Kidney epithelial cell (primary cell): ENCODE measurements around the gene ERI3. TPM values are rescaled to one million over a fixed set of nuclear protein-coding genes. Genes with fewer than 3 reads are reported as not detected.

Experiments used
- DNase-seq: peaks from one replicate; pipeline ENCODE4 v3.0.0-alpha.2; 2010; ENCODE audit warnings: low read depth
- H3K27me3 ChIP-seq: 2 replicates; pipeline ENCODE4 v1.6.0; 2011; ENCODE audit warnings: low read length; ENCODE audit not compliant: control insufficient read depth, insufficient read depth
- H3K36me3 ChIP-seq: 2 replicates; pipeline ENCODE4 v1.5.1; 2011; ENCODE audit warnings: low read length; ENCODE audit not compliant: control insufficient read depth, insufficient read depth
- H3K4me3 ChIP-seq: 2 replicates; pipeline ENCODE4 v1.5.1; 2011; ENCODE audit warnings: low read depth, mild to moderate bottlenecking, control low read depth, low read length
- total RNA-seq: library from RNA; depleted of rRNA; stranded (reverse); fragments of >200 nt; gene quantifications from 2 replicates; pipeline ENCODE4 v1.2.3, GENCODE V29; 2015
- TF ChIP-seq, protein P1 (sequence below): IDR thresholded peaks from 2 replicates; pipeline ENCODE4 v1.5.1; 2011; ENCODE audit warnings: mild to moderate bottlenecking, moderate library complexity, low read length, control low read depth, inconsistent platforms; ENCODE audit not compliant: insufficient read depth, poor library complexity, severe bottlenecking

The ERI3 gene
- total RNA-seq, 1 donor from 2014 or later, result 64.8 TPM

DNA sequence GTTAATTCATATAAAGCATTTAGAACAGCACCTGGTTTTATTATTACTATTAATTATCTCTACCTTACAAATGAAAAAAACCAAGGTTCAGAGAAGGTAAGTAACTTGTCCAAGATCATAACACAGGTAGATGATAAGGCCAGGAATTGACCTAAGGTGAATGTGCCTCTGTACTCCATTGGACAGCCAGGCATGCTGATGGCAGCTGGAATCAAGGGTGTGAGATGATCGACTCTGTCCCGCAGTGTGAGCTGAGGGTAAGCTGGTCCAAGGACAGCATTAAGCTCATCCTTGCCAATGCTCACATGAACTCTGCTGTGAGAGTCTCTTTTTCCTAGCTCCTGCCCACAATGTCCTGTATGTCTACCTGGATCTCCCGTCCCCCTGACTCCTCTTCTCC is 83.4 kb downstream of the ERI3 start:
- Histone ChIP-seq H3K4me3 (no peak overlapping the region), H3K36me3 (no peaks in the 10 kb centered on the region), H3K27me3 (no peaks in the 10 kb centered on the region)
- no peak for DNase-seq
- TF ChIP-seq, protein P1, sequence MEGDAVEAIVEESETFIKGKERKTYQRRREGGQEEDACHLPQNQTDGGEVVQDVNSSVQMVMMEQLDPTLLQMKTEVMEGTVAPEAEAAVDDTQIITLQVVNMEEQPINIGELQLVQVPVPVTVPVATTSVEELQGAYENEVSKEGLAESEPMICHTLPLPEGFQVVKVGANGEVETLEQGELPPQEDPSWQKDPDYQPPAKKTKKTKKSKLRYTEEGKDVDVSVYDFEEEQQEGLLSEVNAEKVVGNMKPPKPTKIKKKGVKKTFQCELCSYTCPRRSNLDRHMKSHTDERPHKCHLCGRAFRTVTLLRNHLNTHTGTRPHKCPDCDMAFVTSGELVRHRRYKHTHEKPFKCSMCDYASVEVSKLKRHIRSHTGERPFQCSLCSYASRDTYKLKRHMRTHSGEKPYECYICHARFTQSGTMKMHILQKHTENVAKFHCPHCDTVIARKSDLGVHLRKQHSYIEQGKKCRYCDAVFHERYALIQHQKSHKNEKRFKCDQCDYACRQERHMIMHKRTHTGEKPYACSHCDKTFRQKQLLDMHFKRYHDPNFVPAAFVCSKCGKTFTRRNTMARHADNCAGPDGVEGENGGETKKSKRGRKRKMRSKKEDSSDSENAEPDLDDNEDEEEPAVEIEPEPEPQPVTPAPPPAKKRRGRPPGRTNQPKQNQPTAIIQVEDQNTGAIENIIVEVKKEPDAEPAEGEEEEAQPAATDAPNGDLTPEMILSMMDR, result no peak

DNA sequence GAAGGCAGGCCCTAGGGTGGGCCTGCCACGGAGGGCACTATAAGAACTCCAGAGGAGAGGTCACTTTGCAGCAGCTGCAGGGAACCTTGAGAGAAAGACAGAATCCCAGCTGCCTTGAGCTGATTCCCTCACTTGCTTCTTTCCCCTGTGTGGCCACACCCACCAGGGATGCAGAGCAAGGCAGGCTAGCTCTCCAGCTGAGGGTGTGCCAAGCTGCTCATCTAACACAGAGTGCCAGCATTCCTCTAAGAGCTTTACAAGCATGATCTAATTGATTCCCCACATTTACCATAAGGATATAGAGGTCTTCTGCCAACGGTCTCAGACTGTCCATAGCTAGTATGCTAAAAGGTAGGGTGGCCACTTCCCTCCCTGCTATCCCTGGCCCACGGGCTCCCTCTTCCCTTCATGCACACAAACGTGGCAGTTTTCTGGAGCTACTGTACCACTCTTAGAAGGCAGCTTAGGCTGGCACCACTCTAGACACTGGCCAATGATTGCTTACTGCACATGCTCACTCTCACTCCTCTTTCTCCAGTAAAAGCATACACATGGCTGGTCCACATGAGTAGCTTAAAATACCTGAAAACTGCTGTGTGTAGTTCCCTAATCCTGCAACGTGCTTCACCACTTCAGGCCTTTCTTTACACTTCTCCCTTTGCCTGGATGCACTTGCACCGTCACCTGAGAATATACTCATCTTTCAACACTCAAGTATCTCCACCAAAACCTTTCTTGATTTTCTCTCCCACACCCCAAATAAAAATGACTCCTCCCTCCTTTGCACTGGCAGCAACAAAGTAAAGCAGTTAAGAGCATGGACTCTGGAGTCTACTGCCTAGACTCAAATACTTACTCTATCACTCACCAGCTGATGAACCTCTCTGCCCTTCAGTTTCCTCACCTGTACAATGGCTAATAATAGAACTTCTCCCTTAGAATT is 84.1 kb downstream of the ERI3 start:
- TF ChIP-seq, protein P1, result no peak
- Histone ChIP-seq H3K27me3 (no peaks in the 10 kb centered on the region), H3K36me3 (no peaks in the 10 kb centered on the region), H3K4me3 (no peak overlapping the region)
- no peak for DNase-seq

- no peaks in the 10 kb centered on the region for H3K36me3 ChIP-seq
- DNase-seq, result no peak
- H3K27me3 ChIP-seq, result no peaks in the 10 kb centered on the region
- TF ChIP-seq, protein P1, result no peak
- no peak overlapping the region for H3K4me3 ChIP-seq
These were observed 87.0 kb downstream of the ERI3 start for GRCh38 chr1:44268054-44268453.

- Histone ChIP-seq H3K4me3 (no peak overlapping the region), H3K36me3 (no peaks in the 10 kb centered on the region), H3K27me3 (no peaks in the 10 kb centered on the region)
- TF ChIP-seq, protein P1, result no peak
- no peak for DNase-seq
These were observed 87.6 kb downstream of the ERI3 start for GRCh38 chr1:44267438-44267837.

DNA sequence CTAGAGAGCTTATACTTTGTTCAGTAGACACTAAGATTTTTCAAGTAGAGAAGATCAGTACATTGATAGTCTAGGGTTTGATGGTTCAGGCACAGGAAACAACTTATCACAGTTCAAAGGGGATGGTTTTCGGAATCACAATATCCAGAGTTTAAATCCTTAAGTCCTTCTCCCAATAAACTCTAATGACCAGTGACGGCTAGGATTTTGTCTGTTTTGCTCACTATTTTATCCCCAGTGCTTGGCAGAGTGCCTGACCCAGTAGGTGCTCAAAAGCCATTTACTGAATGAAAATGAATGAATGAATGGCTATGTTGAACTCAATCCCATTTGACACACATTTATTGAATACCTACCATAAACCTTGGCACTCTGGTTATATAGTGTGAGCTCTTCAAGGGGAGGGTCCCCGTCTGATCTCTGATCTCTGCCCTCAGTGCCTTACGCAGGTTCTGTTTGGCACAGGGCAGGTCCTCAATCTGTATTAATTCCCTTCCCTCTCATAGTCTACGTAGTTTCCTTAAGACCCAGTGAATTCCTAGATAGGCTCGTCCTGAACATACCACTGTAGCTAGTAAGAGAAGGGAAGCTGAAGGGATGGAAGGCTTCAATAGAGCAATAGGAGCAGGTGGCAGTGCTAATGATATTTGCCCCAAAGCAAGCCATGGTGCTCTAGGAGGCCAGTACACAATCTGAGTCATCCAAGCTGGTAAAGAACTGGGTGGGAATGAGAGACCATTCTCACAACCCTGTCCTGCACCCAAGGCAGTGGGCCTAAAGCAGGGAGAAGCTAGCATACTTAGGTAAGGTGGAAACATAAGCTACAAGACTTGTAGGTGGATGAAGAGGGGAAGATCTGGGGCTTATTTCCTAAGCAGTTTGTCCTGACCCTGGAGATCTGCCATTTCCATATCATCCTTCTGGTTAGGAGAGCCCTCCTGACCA is 88.4 kb downstream of the ERI3 start:
- H3K4me3 ChIP-seq, result no peak overlapping the region
- no peak for DNase-seq
- no peaks in the 10 kb centered on the region for H3K36me3 ChIP-seq
- H3K27me3 ChIP-seq, result no peaks in the 10 kb centered on the region
- TF ChIP-seq, protein P1, result no peak
